ENCODE measurements around the gene MKKS. TPM values are rescaled to one million over a fixed set of nuclear protein-coding genes. Genes with fewer than 3 reads are reported as not detected.

The MKKS gene
- polyA plus RNA-seq, 1 of the 3 experiments (the other 2 are of a cell fraction): 10.1 TPM

- Histone ChIP-seq H2AFZ (ENCODE audit: low read depth) (no peak overlapping the region), H4K20me1 (ENCODE audit: insufficient read depth) (no peaks in the 10 kb centered on the region), H3K4me2 (no peak overlapping the region), H3K4me3 (ENCODE audit: low read depth in 2 of 2, low read length in 1 of 2) (no peak overlapping the region), H3K9ac (no peak overlapping the region), H3K27ac (ENCODE audit: low read depth in 2 of 2, low read length in 1 of 2) (no peak overlapping the region), H3K79me2 (ENCODE audit: insufficient read depth) (no peaks in the 10 kb centered on the region), H3K9me2 (no peaks in the 10 kb centered on the region), H3K9me3 (no peaks in the 10 kb centered on the region), H3F3A (replicated peaks; ENCODE audit: insufficient read depth) (no peaks in the 10 kb centered on the region), H3K27me3 (ENCODE audit: insufficient read depth) (no peaks in the 10 kb centered on the region), H3K4me1 (ENCODE audit: control insufficient read depth in 1 of 2, insufficient read depth in 2 of 2, low read depth in 1 of 2, low read length in 1 of 2) (no peaks in the 10 kb centered on the region; a peak in 2 of 4 replicates), H3K36me3 (replicated peaks in 1 of 2; ENCODE audit: control insufficient read depth in 1 of 2, insufficient read depth in 2 of 2, low read length in 1 of 2) (peaks cover 25 to 29% of the 10 kb centered on the region in 2 experiments)
- ChIA-PET CTCF (interaction anchor here (1.0 to 3.6 kb wide), 7 partner anchors 9 to 426 kb away, joined by 3 to 16 read pairs (median 5); no protein-coding TSS in a partner anchor), POLR2A (no interaction called here)
- TF ChIP-seq RAD21 (IDR thresholded peaks at IDR 0.05; ENCODE audit: low read length) (peak; percentile 50), CTCF (IDR thresholded peaks at IDR 0.05) (0 out of 2 replicates have a peak, but pooled peaks have one; percentile 18), GATA2 (CRISPR knock-in tag; IDR thresholded peaks at IDR 0.05) (no peak), SMC3 (IDR thresholded peaks at IDR 0.05; ENCODE audit: low read depth, low read length) (peak; percentile 21; the same call in 1 of the 2 replicates)
- WGBS (ENCODE audit: low lambda C conversion rate): 97% methylated on average over 2 of the region's 2 CpGs
- no peak for DNase-seq
Measured at GRCh38 chr20:10404023-10404628, 29.9 kb downstream of the MKKS start.

- Histone ChIP-seq H3K27me3 (ENCODE audit: insufficient read depth) (no peaks in the 10 kb centered on the region), H3F3A (replicated peaks; ENCODE audit: insufficient read depth) (no peaks in the 10 kb centered on the region), H2AFZ (ENCODE audit: low read depth) (no peak overlapping the region), H3K4me3 (ENCODE audit: low read depth in 2 of 2, low read length in 1 of 2) (no peak overlapping the region), H3K9me3 (no peaks in the 10 kb centered on the region), H3K9me2 (no peaks in the 10 kb centered on the region), H3K4me1 (ENCODE audit: control insufficient read depth in 1 of 2, insufficient read depth in 2 of 2, low read depth in 1 of 2, low read length in 1 of 2) (no peaks in the 10 kb centered on the region), H3K4me2 (no peak overlapping the region), H3K9ac (no peak overlapping the region), H4K20me1 (ENCODE audit: insufficient read depth) (no peaks in the 10 kb centered on the region), H3K36me3 (replicated peaks in 1 of 2; ENCODE audit: control insufficient read depth in 1 of 2, insufficient read depth in 2 of 2, low read length in 1 of 2) (peaks cover 25 to 29% of the 10 kb centered on the region in 2 experiments), H3K27ac (ENCODE audit: low read depth in 2 of 2, low read length in 1 of 2) (no peak overlapping the region), H3K79me2 (ENCODE audit: insufficient read depth) (no peaks in the 10 kb centered on the region)
- CTCF ChIA-PET: interaction anchor here (1.0 to 3.6 kb wide), 5 partner anchors 11 to 425 kb away, joined by 3 to 16 read pairs (median 13); no protein-coding TSS in a partner anchor
- no peak for DNase-seq
- WGBS (ENCODE audit: low lambda C conversion rate): 92% methylated on average over 3 of the region's 3 CpGs
- no peak for TF ChIP-seq TCF12 (IDR thresholded peaks at IDR 0.05)
- POLR2A ChIA-PET: no interaction called here
Measured at GRCh38 chr20:10402938-10403608, 30.9 kb downstream of the MKKS start.

- Histone ChIP-seq H4K20me1 (ENCODE audit: insufficient read depth) (no peaks in the 10 kb centered on the region), H3K27me3 (ENCODE audit: insufficient read depth) (no peaks in the 10 kb centered on the region), H3K27ac (ENCODE audit: low read depth in 2 of 2, low read length in 1 of 2) (no peak overlapping the region), H3K36me3 (replicated peaks in 1 of 2; ENCODE audit: control insufficient read depth in 1 of 2, insufficient read depth in 2 of 2, low read length in 1 of 2) (peaks cover 0 to 2% of the 10 kb centered on the region in 2 experiments), H3K4me1 (ENCODE audit: control insufficient read depth in 1 of 2, insufficient read depth in 2 of 2, low read depth in 1 of 2, low read length in 1 of 2) (no peaks in the 10 kb centered on the region), H3K4me3 (ENCODE audit: low read depth in 2 of 2, low read length in 1 of 2) (no peak overlapping the region), H3K9me2 (no peaks in the 10 kb centered on the region), H2AFZ (ENCODE audit: low read depth) (no peak overlapping the region), H3K4me2 (no peak overlapping the region), H3K79me2 (ENCODE audit: insufficient read depth) (no peaks in the 10 kb centered on the region), H3K9ac (no peak overlapping the region), H3K9me3 (no peaks in the 10 kb centered on the region), H3F3A (replicated peaks; ENCODE audit: insufficient read depth) (no peaks in the 10 kb centered on the region)
- CTCF ChIA-PET: no interaction called here
- DNase-seq: no peak
- WGBS (ENCODE audit: low lambda C conversion rate): 78% methylated on average over 3 of the region's 3 CpGs
- no peak for TF ChIP-seq REST (IDR thresholded peaks at IDR 0.05; ENCODE audit: low read depth, low read length)
- TF ChIP-seq USF1 (IDR thresholded peaks at IDR 0.05; ENCODE audit: borderline replicate concordance, low read depth): no peak
- no peak for TF ChIP-seq MXI1 (IDR thresholded peaks at IDR 0.05; ENCODE audit: low read depth, low read length)
- TF ChIP-seq JUND (IDR thresholded peaks at IDR 0.05): no peak
- TF ChIP-seq YY1 (IDR thresholded peaks at IDR 0.05; ENCODE audit: low read depth): no peak
- TF ChIP-seq RXRA (IDR thresholded peaks at IDR 0.05; ENCODE audit: borderline replicate concordance, low read depth): no peak
- no peak for TF ChIP-seq NFIC (IDR thresholded peaks at IDR 0.05; ENCODE audit: borderline replicate concordance)
- POLR2A ChIA-PET: no interaction called here
Measured at GRCh38 chr20:10398834-10399369, 35.1 kb downstream of the MKKS start.
